ENCODE measurements around the gene SNRPA1. TPM values are rescaled to one million over a fixed set of nuclear protein-coding genes. Genes with fewer than 3 reads are reported as not detected.
"Not testable (repeated sequence)": the region's sequence is repeated elsewhere in the genome, so short reads cannot be mapped to it uniquely, and the experiment has no call there.

The SNRPA1 gene
- polyA plus RNA-seq (2011; rRNA removed) = 46.4 and 57.0 TPM in 2 replicates
- 11.8 and 20.5 TPM in 2 replicates for polyA minus RNA-seq (2011; rRNA and poly(A)+ RNA removed)

DNA sequence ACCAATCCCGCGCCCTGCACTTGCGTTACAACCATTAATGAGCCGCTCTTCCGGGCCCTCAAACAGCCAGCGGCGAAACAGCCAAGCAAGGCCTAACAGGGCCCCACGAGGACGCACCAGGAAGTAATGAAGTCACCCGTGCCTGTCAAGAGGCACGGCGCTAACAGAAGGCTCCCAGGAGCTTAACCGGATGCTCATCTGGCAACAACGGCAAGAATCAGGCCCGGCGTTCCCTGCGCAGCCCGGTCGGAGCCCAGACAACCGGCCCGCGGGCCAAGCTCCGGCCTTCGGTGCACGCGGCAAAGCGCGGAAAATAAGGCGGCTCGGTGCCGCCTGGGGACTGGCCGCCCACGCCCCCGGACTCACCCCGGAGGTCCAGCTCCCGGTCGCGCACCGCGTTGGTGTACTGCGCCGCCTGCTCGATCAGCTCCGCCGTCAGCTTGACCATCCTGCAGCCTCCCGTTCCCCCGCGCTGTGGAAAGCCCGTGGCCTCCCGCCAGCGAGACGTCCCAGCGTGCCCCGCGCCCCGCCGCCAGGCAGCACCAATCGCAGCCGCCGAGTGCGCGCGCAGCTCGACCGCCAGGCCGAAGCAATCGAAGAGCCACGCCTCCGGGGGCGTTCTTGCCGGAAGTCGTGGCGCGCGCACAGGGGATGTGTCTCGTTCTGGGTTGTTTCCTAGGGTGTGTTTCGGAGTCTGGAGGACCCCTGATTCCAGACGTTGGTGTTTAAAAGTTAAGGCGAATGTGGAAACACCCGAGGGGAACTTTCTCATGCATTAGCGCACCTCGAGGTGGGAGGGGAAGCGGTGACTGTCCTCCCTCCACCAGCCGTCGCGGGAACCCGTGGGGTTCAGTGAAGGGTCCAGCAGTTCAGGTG lies at the start of gene SNRPA1:
TSS of gene SNRPA1 (minus strand) at position 518 of the 876 bp plus-strand sequence. CDS start at position 448, 70 bp downstream.
- CTCF ChIA-PET = interaction anchor here (1.0 to 3.1 kb wide), 3 partner anchors 279 to 346 kb away, joined by 3 to 30 read pairs (median 3); no protein-coding TSS in a partner anchor
- POLR2A ChIA-PET = interaction anchor here (0.6 to 0.8 kb wide), 4 partner anchors 39 to 1818 kb away, joined by 3 to 4 read pairs (median 3); no protein-coding TSS in a partner anchor
- TF ChIP-seq, protein P1, sequence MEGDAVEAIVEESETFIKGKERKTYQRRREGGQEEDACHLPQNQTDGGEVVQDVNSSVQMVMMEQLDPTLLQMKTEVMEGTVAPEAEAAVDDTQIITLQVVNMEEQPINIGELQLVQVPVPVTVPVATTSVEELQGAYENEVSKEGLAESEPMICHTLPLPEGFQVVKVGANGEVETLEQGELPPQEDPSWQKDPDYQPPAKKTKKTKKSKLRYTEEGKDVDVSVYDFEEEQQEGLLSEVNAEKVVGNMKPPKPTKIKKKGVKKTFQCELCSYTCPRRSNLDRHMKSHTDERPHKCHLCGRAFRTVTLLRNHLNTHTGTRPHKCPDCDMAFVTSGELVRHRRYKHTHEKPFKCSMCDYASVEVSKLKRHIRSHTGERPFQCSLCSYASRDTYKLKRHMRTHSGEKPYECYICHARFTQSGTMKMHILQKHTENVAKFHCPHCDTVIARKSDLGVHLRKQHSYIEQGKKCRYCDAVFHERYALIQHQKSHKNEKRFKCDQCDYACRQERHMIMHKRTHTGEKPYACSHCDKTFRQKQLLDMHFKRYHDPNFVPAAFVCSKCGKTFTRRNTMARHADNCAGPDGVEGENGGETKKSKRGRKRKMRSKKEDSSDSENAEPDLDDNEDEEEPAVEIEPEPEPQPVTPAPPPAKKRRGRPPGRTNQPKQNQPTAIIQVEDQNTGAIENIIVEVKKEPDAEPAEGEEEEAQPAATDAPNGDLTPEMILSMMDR (IDR thresholded peaks at IDR 0.05; ENCODE audit: low read depth, low read length) = no peak

DNA sequence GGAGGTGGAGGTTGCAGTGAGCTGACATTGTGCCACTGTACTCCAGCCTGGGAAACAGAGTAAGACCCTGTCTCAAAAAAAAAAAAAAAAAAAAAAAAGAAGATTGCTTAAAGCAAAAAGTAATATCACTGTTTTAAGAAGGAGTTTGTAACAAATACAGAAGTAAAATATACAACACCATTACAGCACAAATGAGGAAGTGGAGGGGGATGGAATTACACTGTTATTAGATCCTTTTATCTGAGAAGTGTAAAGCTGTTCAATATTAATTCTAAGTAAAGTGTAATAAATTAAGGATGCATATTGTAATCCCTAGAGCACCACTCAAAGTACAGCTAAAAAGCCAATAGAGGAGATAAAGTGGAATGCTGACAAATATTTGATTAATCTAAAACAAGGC lies 47.0 kb upstream of the SNRPA1 start:
- no peaks in the 10 kb centered on the region for H3K9me3 ChIP-seq (ENCODE audit: control insufficient read depth, insufficient read depth, low read length)
- DNase-seq (ENCODE audit: low read depth, low spot score) = no peak
- peaks cover 2% of the 10 kb centered on the region for H3K27me3 ChIP-seq (ENCODE audit: control insufficient read depth, insufficient read depth, low read length)
- H3K4me3 ChIP-seq (ENCODE audit: low read depth, low read length) = no peak overlapping the region
- CTCF ChIA-PET = no interaction called here
- TF ChIP-seq, protein P1 (IDR thresholded peaks at IDR 0.05; ENCODE audit: low read depth, low read length) = no peak
- POLR2A ChIA-PET = no interaction called here
- H3K27ac ChIP-seq (ENCODE audit: low read depth, low read length) = no peak overlapping the region

More for the DNA sequence above, at the start of gene SNRPA1:
- Histone ChIP-seq H3K27me3 (ENCODE audit: control insufficient read depth, insufficient read depth, low read length) (no peaks in the 10 kb centered on the region), H3K27ac (ENCODE audit: low read depth, low read length) (peak within 1 kb of the TSS; percentile 93), H3K4me3 (ENCODE audit: low read depth, low read length) (peak within 1 kb of the TSS; percentile 65), H3K9me3 (ENCODE audit: control insufficient read depth, insufficient read depth, low read length) (no peaks in the 10 kb centered on the region)
- peak; percentile 81 for DNase-seq (ENCODE audit: low read depth, low spot score)

DNA sequence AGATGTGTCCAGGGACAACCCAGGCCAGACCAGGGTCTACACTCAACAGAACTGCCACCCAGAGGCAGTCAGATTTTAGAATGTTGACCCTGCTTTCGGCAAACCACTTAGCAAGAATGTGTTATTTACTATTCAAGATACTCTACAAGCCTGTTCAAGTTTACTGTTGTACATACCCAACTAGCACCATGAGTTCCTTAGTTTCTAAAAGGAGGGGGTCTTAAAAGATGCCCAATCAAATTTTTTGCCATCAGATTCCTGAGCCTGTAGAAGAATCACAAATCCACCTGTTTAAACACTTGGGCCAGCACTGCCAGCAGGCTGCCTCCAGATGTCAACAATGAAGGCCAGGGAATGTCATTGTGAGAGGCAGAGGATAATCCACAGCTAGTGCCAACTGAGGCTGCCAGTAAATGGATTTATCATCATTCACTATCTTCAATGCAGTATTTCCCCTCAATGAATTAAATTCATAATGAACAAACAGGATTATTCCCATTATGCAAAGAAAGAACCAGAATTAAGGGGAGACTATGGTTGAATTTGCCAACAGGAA lies 43.5 kb upstream of the SNRPA1 start:
- POLR2A ChIA-PET = no interaction called here

DNA sequence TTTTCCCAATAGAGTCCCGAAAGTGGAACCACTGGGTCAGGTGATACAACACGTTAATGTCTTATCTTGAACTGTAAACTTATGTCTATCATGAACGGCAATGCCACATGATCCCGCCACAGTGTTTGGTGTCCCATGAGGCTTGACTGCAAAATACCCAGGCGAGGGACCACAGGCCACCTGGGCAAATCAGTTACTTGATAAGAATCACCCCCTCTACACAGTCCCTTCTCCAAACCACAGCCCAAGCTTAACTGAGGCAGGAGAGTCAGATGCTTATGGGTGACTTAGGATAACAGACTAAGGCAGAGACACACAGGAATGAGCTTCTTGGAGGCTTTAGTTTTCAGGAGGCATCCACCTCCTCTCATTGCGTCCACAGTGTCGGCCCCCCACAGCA lies 42.9 kb upstream of the SNRPA1 start:
- TF ChIP-seq, protein P1 (IDR thresholded peaks at IDR 0.05; ENCODE audit: low read depth, low read length) = no peak
- Histone ChIP-seq H3K27me3 (ENCODE audit: control insufficient read depth, insufficient read depth, low read length) (no peaks in the 10 kb centered on the region), H3K4me3 (ENCODE audit: low read depth, low read length) (no peak overlapping the region), H3K27ac (ENCODE audit: low read depth, low read length) (no peak overlapping the region), H3K9me3 (ENCODE audit: control insufficient read depth, insufficient read depth, low read length) (peaks cover 6% of the 10 kb centered on the region; the same call in 1 of the 2 replicates)
- ChIA-PET POLR2A (no interaction called here), CTCF (no interaction called here)
- DNase-seq (ENCODE audit: low read depth, low spot score) = no peak

More for the DNA sequence above, 43.5 kb upstream of the SNRPA1 start:
- Histone ChIP-seq H3K27me3 (ENCODE audit: control insufficient read depth, insufficient read depth, low read length) (no peaks in the 10 kb centered on the region), H3K9me3 (ENCODE audit: control insufficient read depth, insufficient read depth, low read length) (peaks cover 6% of the 10 kb centered on the region; the same call in 1 of the 2 replicates), H3K4me3 (ENCODE audit: low read depth, low read length) (no peak overlapping the region), H3K27ac (ENCODE audit: low read depth, low read length) (no peak overlapping the region)
- TF ChIP-seq, protein P1 (IDR thresholded peaks at IDR 0.05; ENCODE audit: low read depth, low read length) = no peak
- no peak for DNase-seq (ENCODE audit: low read depth, low spot score)
- CTCF ChIA-PET = interaction anchor here (0.5 kb wide), 1 partner anchor 260 kb away, joined by 3 read pairs; no protein-coding TSS in a partner anchor

DNA sequence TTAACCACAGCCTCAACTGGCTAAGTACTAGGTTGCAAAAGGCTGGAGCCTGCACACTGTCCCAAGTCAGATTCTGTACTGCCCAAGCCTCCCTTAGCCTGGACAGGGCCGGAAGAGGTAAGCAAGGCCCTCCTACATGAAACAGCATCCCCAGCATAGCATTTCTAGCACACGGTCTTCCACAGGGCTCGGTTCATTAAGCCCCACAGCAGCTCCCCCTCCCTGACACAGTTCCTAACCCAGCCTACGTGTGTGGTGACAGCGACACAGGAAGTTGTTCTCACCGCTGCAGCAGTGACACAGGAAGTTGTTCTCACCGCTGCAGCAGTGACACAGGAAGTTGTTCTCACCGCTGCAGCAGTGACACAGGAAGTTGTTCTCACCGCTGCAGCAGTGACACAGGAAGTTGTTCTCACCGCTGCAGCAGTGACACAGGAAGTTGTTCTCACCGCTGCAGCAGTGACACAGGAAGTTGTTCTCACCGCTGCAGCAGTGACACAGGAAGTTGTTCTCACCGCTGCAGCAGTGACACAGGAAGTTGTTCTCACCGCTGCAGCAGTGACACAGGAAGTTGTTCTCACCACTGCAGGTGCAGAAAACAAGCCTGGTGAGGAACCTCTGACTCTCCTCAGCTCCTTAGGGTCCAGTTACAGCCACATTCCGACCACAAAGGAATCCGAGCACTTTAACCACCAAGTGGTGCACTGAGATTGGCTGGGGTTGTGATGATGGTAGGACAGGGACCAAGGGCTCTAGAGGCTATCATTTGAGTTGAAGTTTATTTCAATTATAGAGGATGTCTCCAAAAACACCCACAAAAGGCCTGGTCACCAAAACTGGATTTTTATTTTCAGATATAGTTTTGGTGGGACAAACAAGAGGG lies 39.1 kb upstream of the SNRPA1 start:
- H3K9me3 ChIP-seq (ENCODE audit: control insufficient read depth, insufficient read depth, low read length); POLR2A ChIA-PET; H3K27me3 ChIP-seq (ENCODE audit: control insufficient read depth, insufficient read depth, low read length); CTCF ChIA-PET; H3K4me3 ChIP-seq (ENCODE audit: low read depth, low read length); DNase-seq (ENCODE audit: low read depth, low spot score); H3K27ac ChIP-seq (ENCODE audit: low read depth, low read length): not testable (repeated sequence)
